ENCODE data around the gene PCDHGC5.

DNA sequence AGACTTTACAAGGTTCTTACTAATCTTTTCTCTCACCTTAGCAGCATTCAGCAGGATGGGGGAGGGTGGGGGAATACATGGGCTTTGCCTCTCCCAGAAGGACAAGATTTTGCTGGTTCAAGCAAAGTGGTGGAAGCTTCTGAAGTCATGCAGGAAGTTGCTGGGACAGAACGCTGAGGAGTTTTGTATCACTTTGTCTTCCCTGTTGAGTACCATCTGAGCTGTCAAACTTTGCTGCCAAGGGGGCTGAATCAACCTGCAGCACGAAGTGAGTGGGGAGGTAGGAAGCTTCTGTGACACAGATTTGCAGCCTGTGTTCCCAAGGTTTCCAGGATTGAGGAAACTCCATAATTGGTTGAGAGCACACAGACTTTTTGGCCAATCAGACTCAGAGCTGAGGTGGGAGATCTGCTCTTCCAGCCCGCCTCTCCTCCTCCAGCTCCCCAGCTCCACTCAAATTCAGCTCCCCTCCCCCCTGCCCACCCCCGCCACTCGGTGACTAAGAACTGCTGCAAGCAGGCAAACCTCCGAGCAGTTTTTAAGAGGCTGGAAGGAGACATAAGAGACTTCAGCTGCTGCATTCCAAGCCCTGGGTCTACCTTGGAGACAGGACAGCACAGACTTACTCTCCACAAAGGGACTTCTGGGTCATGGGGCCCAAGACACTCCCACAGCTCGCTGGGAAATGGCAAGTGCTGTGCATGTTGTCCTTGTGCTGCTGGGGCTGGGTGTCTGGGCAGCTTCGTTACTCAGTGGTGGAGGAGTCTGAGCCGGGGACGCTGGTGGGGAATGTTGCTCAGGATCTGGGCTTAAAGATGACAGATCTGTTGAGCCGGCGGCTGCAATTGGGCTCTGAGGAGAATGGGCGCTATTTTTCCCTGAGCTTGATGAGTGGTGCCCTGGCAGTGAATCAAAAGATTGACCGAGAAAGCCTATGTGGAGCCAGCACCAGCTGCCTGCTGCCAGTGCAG lies at the start of gene PCDHGC5:
- no peak for TF ChIP-seq EZH2 (IDR thresholded peaks at IDR 0.05; ENCODE audit: insufficient read depth, low read length)
- TF ChIP-seq, protein P1, sequence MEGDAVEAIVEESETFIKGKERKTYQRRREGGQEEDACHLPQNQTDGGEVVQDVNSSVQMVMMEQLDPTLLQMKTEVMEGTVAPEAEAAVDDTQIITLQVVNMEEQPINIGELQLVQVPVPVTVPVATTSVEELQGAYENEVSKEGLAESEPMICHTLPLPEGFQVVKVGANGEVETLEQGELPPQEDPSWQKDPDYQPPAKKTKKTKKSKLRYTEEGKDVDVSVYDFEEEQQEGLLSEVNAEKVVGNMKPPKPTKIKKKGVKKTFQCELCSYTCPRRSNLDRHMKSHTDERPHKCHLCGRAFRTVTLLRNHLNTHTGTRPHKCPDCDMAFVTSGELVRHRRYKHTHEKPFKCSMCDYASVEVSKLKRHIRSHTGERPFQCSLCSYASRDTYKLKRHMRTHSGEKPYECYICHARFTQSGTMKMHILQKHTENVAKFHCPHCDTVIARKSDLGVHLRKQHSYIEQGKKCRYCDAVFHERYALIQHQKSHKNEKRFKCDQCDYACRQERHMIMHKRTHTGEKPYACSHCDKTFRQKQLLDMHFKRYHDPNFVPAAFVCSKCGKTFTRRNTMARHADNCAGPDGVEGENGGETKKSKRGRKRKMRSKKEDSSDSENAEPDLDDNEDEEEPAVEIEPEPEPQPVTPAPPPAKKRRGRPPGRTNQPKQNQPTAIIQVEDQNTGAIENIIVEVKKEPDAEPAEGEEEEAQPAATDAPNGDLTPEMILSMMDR (IDR thresholded peaks at IDR 0.05; ENCODE audit: insufficient read depth, low read depth, low read length), result no peak
